PFSK-1 (cell line): ENCODE results near the gene DST.

Source experiments
- FOXP2 ChIP-seq: optimal IDR thresholded peaks from 2 replicates; pipeline ENCODE3; 2011; ENCODE audit warnings: borderline replicate concordance, control low read depth, inconsistent platforms; ENCODE audit not compliant: insufficient read depth; ENCODE audit errors: extremely low read length, extremely low read depth
- POLR2AphosphoS5 ChIP-seq: IDR thresholded peaks from 2 replicates; pipeline ENCODE4 v1.6.1; 2012; ENCODE audit warnings: low read depth, mild to moderate bottlenecking, control low read depth, low read length, moderate library complexity
- REST ChIP-seq, 2 experiments: IDR thresholded peaks; 2 replicates each; pipeline versions ENCODE4 v1.6.1 to v1.8.0; 2011 to 2012; ENCODE audit warnings: low read depth in 2 of 2, low read length in 2 of 2, control low read depth in 1 of 2, inconsistent platforms in 1 of 2, mild to moderate bottlenecking in 1 of 2, moderate library complexity in 1 of 2; ENCODE audit not compliant: insufficient read depth in 1 of 2
- SIN3A ChIP-seq: IDR thresholded peaks from 2 replicates; pipeline ENCODE4 v1.6.1; 2012; ENCODE audit warnings: mild to moderate bottlenecking, low read length, moderate library complexity, borderline replicate concordance; ENCODE audit not compliant: insufficient read depth
- TAF1 ChIP-seq: IDR thresholded peaks from 2 replicates; pipeline ENCODE4 v1.6.1; 2012; ENCODE audit warnings: low read length, control low read depth, borderline replicate concordance; ENCODE audit not compliant: insufficient read depth

Gene DST

DNA sequence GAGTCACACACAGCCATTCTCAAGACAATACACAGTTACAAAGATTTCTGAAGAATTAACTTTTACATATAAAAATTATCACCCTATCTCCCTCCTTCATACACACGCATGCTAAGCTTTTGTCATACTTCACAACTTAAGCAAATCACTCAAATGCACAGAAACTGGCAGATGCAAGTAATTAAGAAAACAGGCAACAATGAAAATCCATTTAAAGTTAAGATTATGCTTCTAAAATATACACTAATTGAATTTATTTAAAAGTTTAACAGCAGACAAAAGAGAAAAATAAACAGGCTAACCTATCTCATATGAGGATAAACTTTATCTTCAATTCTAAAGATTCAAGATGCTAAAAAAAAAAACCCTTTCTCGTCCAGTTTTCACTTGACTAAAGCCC, 68.4 kb downstream of the DST start:
- TF ChIP-seq TAF1 (no peak), SIN3A (no peak)

DNA sequence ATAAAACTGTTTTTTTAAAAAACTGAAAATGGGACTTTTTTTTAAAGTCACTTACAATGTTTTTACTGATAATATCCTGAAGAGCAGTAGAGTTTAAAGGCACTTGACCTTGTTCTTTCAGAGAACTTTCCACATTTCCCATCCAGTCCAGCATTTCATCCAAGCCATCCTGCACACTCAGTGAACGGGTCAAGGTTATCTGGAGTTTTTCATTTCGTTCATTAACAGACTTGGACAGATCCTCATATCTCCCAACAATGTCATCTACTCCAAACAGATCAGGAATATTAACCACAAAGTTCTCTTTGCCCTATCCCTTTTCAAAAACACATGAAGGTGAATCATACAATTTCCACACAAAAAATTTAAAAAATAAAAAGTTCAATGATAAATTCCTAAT, 69.1 kb downstream of the DST start:
- TF ChIP-seq SIN3A (no peak), FOXP2 (no peak), POLR2AphosphoS5 (no peak), REST (IDR thresholded peaks at IDR 0.05; ENCODE audit: insufficient read depth in 1 of 2, low read depth in 2 of 2, low read length in 2 of 2) (no peak), TAF1 (no peak)

DNA sequence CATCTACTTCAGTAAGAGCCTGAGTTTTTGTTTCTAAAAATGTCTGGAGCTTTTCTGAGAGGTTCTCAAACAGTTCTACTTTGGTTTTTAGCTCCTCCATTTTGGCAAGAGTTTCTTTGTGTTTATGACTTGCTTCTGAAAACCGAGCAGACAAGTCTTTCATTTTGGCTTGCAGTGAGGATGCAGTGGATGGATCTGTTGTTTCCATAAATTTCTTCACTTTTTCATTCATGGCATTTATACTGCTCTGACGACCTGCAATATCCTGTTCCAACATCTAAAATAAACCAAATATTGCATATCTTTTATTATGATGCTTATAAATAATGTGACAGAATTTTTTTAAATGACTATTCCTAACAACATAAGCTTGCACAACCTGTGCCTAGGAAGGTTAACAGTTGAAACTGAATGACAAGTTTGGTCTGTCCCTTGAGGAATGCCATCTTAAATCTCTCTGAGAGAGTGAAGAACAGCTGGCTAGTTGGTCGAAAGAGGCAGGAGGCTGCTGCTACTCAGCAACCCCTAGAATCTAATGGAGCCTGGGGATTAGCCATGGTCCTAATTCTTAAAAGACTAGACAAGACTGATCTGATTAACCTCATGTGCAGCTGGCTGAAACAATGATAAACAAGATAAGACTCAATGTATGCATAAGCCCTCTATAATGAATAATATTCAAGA, 69.8 kb downstream of the DST start:
- TF ChIP-seq REST (IDR thresholded peaks at IDR 0.05; ENCODE audit: insufficient read depth in 1 of 2, low read depth in 2 of 2, low read length in 2 of 2): no peak

DNA sequence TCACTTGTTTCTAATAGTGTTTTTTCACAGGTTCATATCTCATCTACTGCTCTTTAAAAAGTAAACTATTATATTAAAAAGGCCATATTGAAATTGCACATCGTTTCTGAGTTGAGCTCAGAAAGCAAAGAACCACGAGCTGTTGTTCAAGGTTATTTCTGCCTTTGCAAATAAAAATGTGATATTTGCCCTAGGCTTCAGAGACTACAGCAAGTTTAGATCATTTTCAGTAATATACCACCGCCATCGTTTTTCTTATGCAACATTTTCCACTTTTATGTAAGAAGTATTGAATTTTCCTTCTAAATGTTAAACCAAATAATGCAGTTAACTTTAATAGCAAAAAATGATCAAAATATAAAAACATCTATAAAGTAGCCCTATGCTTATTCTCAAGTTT, 71.1 kb downstream of the DST start:
- no peak for TF ChIP-seq TAF1
- no peak for TF ChIP-seq REST (IDR thresholded peaks at IDR 0.05; ENCODE audit: insufficient read depth in 1 of 2, low read depth in 2 of 2, low read length in 2 of 2)
- no peak for TF ChIP-seq SIN3A
- TF ChIP-seq FOXP2: no peak
- no peak for TF ChIP-seq POLR2AphosphoS5

DNA sequence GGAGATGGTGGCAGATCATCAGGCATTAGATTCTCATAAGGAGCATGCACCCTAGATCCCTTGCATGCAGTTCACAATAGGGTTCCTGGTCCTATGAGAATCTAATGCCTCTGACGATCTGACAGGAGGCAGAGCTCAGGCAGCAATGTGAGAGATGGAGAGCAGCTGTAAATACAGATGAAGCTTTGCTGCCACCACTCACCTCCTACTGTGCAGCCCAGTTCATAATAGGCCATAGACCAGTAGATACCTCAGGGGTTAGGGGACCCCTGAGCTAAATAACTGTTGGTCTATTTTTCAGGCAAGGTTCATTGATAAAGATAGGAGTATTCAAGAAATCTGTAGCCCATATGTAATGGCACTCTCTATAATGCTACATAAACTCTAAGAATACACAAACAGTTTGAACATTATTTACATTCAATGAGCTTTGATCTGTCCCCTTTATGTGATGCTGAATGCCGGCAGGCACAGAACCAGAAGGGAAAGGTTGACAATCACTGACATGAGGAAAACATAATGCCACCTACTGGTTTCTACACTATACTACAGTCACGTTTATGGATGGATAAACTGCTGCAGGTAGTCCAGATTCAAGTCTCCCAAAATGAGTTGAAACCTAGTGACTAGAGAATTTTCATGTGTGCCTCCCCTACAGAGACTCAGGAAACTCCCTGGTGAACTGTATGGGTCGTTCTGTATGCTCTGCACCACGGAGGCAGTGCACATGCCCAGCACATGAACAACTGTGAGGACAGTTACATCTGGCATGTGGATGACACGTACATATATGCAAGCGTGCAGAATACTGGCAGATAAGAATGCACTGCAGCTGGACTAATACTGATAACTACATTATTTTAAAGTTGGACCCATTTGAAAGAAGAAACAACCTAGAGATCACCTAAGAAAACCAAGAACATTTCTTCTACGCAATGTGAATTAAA, 72.0 kb downstream of the DST start:
- TF ChIP-seq SIN3A: no peak
- no peak for TF ChIP-seq POLR2AphosphoS5
- no peak for TF ChIP-seq TAF1
- TF ChIP-seq REST (IDR thresholded peaks at IDR 0.05; ENCODE audit: insufficient read depth in 1 of 2, low read depth in 2 of 2, low read length in 2 of 2): no peak
- TF ChIP-seq FOXP2: no peak
